GM18498 (cell line): Measurements from ENCODE around the gene CTSO.

Source experiments
- ATAC-seq: cut with Tn5 transposase; IDR thresholded peaks from one replicate; pipeline ENCODE4 v1.9.1; 2021; ENCODE audit warnings: mild to moderate bottlenecking, moderate library complexity; ENCODE audit not compliant: unreplicated experiment

CTSO gene

DNA sequence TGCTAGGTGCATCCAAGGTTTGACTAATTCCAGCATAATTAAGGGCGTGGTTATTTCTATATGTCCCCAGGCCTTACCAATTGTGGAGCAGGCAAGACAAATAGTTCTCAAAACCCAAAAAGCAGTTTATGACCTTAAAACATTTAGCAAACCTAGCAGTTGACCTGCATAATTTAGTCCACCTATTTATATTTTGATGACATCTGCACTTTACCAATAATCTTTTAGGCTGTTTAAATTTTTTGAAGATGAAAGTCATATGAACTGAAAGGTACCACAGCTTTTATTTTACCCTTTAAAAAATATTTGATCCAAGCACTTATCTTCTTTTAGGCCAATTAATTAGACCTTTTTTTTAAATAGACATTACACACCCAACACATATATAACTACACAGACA lies 77.8 kb downstream of the CTSO start:
- ATAC-seq: no peak
